HEK293 (cell line): Measurements from ENCODE around the gene EEF2.

Source experiments
- CTCF ChIP-seq: fragments of 450-650 bp; formaldehyde crosslinking; IDR thresholded peaks from 2 replicates; pipeline ENCODE4 v1.5.1; 2016; ENCODE audit warnings: missing biosample characterization, missing genetic modification characterization
- MYNN ChIP-seq: fragments of 450-650 bp; formaldehyde crosslinking; IDR thresholded peaks from 2 replicates; pipeline ENCODE4 v1.5.1; 2016; ENCODE audit warnings: missing biosample characterization, missing genetic modification characterization, borderline replicate concordance
- REPIN1 ChIP-seq: fragments of 450-650 bp; formaldehyde crosslinking; IDR thresholded peaks from 2 replicates; pipeline ENCODE4 v1.5.1; 2017; ENCODE audit warnings: missing biosample characterization, missing genetic modification characterization, low read depth
- SALL2 ChIP-seq: fragments of 450-650 bp; formaldehyde crosslinking; IDR thresholded peaks from 2 replicates; pipeline ENCODE4 v1.5.0; 2017; ENCODE audit warnings: missing biosample characterization, mild to moderate bottlenecking, missing genetic modification characterization, borderline replicate concordance
- ZIC2 ChIP-seq: fragments of 450-650 bp; formaldehyde crosslinking; IDR thresholded peaks from 2 replicates; pipeline ENCODE4 v1.5.1; 2016; ENCODE audit warnings: missing biosample characterization, missing genetic modification characterization
- ZNF24 ChIP-seq: fragments of 450-650 bp; formaldehyde crosslinking; IDR thresholded peaks from 2 replicates; pipeline ENCODE4 v1.5.1; 2016; ENCODE audit warnings: missing biosample characterization, missing genetic modification characterization
- ZNF335 ChIP-seq: fragments of 450-650 bp; formaldehyde crosslinking; conservative IDR thresholded peaks from 2 replicates; pipeline ENCODE4 v1.5.1; 2016; ENCODE audit warnings: missing biosample characterization, missing genetic modification characterization

- TF ChIP-seq ZNF24 (tag by site-specific recombination), result no peak
- no peak for TF ChIP-seq MYNN (tag by site-specific recombination)
- no peak for TF ChIP-seq REPIN1
- no peak for TF ChIP-seq ZIC2 (tag by site-specific recombination)
- TF ChIP-seq ZNF335 (tag by site-specific recombination), result no peak
- no peak for TF ChIP-seq SALL2 (tag by site-specific recombination)
- TF ChIP-seq CTCF, result no peak
Measured at GRCh38 chr19:4028334-4029246, 43.3 kb upstream of the EEF2 start.
